Duodenal mucosa (tissue), 2 donors: ENCODE measurements around the gene DNAJC9.

Source experiments
- H3K27ac ChIP-seq: one replicate; pipeline ENCODE4 v1.7.0; 2013; ENCODE audit warnings: low read depth, low read length
- H3K27me3 ChIP-seq, 2 donors: one replicate each; pipeline ENCODE4 v1.7.0; 2013; ENCODE audit warnings: low read length in 2 of 2, control low read depth in 1 of 2; ENCODE audit not compliant: insufficient read depth in 2 of 2, control insufficient read depth in 1 of 2
- H3K36me3 ChIP-seq, 2 donors: one replicate each; pipeline ENCODE4 v1.7.0; 2013; ENCODE audit warnings: low read length in 2 of 2, control low read depth in 1 of 2; ENCODE audit not compliant: insufficient read depth in 2 of 2, control insufficient read depth in 1 of 2
- H3K4me1 ChIP-seq, 2 donors: one replicate each; pipeline ENCODE4 v1.7.0; 2013; ENCODE audit warnings: low read length in 2 of 2, control low read depth in 1 of 2; ENCODE audit not compliant: insufficient read depth in 2 of 2, control insufficient read depth in 1 of 2
- H3K4me3 ChIP-seq, 2 donors: one replicate each; pipeline ENCODE4 v1.7.0; 2013; ENCODE audit warnings: low read length in 2 of 2, low read depth in 1 of 2
- H3K9ac ChIP-seq, 2 donors: one replicate each; pipeline ENCODE4 v1.7.0; 2013; ENCODE audit warnings: low read length in 2 of 2, low read depth in 1 of 2
- H3K9me3 ChIP-seq, 2 donors: one replicate each; pipeline ENCODE4 v1.7.0; 2013; ENCODE audit warnings: low read length in 2 of 2, control low read depth in 1 of 2; ENCODE audit not compliant: control insufficient read depth in 1 of 2

DNAJC9 gene

DNA sequence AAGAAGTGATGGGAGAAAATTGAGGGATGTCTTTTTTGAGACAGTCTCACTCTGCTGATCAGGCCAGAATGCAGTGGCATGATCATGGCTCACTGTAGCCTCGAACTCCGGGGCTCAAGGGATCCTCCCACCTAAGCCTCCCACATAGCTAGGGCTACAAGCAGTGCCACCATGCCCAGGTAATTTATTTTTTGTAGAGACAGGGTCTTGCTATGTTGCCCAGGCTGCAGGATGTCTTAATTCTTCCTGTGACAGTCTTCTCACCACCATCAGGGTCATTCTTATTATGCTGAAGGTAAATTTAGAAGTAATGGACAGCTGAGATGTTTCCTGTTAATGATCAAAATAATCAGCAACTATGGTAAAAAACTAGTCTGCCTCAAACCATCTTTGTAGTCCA is 7.1 kb downstream of the DNAJC9 start:
- Histone ChIP-seq H3K9ac (no peak overlapping the region), H3K4me1 (peaks cover 3 to 5% of the 10 kb centered on the region in 2 donors), H3K27me3 (no peaks in the 10 kb centered on the region), H3K4me3 (no peak overlapping the region), H3K27ac (no peak overlapping the region), H3K36me3 (peaks cover 14 to 53% of the 10 kb centered on the region in 2 donors), H3K9me3 (no peaks in the 10 kb centered on the region)

DNA sequence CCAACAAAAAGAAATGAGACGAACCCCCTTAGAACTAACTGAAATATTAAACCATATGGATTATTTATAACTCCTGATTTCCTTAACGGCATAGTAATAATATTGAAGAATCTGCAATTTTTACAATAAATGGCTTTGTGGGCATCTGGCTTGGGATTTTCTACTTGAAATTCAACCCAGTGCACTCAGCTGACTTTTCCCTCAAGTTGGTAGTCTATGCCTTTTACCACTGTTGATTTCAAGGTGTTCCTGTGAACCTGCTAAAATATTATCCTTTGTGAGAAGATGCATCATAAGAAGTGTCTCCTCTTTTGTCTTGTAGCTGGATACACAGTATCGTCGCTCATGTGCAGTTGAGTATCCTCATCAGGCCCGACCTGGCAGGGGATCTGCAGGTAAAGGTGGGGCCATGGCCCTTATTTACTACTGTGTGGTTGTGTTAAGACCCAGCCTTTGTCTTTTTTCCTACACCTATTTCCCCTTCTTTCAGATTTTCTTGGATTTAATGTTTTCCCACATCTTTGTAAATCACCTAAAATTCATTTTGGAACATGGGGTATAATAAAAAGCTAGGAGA is 8.0 kb downstream of the DNAJC9 start:
- no peak overlapping the region for H3K4me3 ChIP-seq
- peaks cover 14 to 60% of the 10 kb centered on the region in 2 donors for H3K36me3 ChIP-seq
- no peak overlapping the region for H3K27ac ChIP-seq
- H3K4me1 ChIP-seq: no peaks in the 10 kb centered on the region
- H3K27me3 ChIP-seq: no peaks in the 10 kb centered on the region
- H3K9me3 ChIP-seq: no peaks in the 10 kb centered on the region
- H3K9ac ChIP-seq: no peak overlapping the region

DNA sequence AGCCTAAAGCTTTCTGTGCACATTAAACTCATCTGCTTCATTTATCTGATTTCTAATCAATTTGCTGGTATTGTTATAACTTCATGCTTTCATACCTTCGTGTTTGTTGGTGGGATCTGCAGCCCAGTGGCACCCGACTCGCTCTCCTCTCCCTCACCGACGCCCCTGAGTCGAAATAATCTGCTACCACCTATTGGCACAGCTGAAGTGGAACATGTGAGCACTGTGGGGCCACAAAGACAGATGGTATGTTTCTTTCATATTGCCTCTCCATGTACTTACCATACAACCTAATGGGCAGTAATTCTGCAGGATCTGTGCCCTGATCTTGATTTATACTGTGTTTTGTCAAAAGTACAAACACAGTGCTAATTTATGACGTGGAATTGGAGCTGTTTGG is 12.4 kb downstream of the DNAJC9 start:
- H3K27me3 ChIP-seq: no peaks in the 10 kb centered on the region
- H3K36me3 ChIP-seq: peaks cover 10 to 43% of the 10 kb centered on the region in 2 donors
- no peak overlapping the region for H3K9ac ChIP-seq
- no peak overlapping the region for H3K4me3 ChIP-seq
- H3K4me1 ChIP-seq: no peaks in the 10 kb centered on the region
- H3K27ac ChIP-seq: no peak overlapping the region
- H3K9me3 ChIP-seq: no peaks in the 10 kb centered on the region

DNA sequence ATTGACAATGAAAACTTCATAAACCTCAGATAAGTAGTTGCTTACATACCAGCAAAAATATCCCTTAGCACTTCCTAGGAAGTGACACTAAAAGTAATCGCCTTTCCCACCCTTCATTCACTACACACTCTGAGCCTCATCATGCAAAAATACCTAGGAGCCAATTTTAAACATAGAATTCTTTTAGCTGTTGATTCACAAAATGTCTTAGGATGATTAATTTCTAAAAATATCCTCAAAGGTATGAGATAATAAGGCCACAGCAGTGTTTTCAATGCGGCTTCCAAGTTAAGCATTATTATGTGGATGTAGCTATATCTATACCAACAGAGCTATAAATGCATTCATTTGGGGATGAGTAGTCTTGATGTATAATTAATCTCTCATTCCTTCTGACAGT is 13.2 kb downstream of the DNAJC9 start:
- H3K9me3 ChIP-seq: no peaks in the 10 kb centered on the region
- H3K4me1 ChIP-seq: no peaks in the 10 kb centered on the region
- H3K27ac ChIP-seq: no peak overlapping the region
- H3K4me3 ChIP-seq: no peak overlapping the region
- H3K27me3 ChIP-seq: no peaks in the 10 kb centered on the region
- H3K9ac ChIP-seq: no peak overlapping the region
- peaks cover 8 to 41% of the 10 kb centered on the region in 2 donors for H3K36me3 ChIP-seq

DNA sequence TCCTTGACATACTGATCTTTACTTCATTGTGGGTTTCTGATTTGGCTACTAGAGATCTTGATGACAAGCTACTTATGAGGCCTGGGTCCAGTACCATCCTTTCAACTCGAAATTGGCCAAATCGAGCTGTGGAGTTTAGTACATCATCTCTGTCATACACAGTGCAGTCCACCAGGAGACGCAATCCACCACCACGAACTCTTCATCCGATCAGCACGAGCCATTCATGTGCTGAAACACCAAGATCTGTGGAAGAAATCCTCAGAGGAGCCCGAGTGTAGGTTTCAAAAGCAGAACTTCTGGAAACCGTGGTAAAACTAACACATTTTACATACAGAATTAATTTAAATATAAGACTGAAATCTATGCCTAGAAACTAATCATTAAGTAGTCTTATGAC is 14.2 kb downstream of the DNAJC9 start:
- H3K36me3 ChIP-seq: peaks cover 6 to 44% of the 10 kb centered on the region in 2 donors
- no peak overlapping the region for H3K27ac ChIP-seq
- no peaks in the 10 kb centered on the region for H3K9me3 ChIP-seq
- H3K9ac ChIP-seq: no peak overlapping the region
- H3K4me1 ChIP-seq: no peaks in the 10 kb centered on the region
- H3K4me3 ChIP-seq: no peak overlapping the region
- H3K27me3 ChIP-seq: no peaks in the 10 kb centered on the region

DNA sequence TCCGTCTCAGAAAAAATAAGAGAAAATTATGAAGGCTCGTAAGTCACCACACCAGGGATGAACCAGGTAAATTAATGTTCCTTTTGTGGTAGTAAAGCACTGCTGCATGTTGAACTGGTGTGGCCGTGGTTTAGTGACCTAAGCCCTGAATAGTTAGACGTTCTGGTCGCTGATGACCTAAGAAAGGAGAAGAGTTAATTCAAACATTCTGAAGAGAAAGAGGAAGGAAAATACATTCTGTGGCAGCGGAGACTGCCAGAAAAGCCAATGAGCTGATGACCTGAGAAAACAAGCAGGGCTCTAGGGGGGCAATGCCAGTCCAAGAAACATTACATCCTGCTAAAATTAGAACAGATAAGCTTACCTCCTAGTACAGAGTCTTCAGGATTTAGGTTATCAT is 17.5 kb downstream of the DNAJC9 start:
- Histone ChIP-seq H3K9ac (no peak overlapping the region), H3K36me3 (peaks cover 3 to 30% of the 10 kb centered on the region in 2 donors), H3K4me3 (no peak overlapping the region), H3K4me1 (no peaks in the 10 kb centered on the region), H3K27me3 (no peaks in the 10 kb centered on the region), H3K9me3 (no peaks in the 10 kb centered on the region), H3K27ac (no peak overlapping the region)

DNA sequence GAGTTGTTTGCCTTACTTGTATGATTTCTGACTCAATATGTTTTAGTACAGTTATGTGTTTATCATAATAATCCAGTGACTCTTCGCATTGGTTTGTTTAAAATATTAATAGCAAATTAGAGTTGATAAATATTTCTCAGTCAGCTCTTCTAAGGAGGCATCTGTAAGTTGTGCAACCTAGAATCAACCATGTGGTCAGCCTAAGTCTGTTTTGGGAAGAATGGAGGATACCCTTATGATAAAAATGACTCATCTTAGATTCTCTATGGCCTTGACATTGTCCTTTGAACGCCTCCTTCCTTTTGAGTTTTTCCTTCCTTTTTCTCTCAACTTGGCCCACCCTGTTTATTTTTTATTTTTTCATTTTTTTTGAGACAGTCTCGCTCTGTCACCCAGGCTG is 18.8 kb downstream of the DNAJC9 start:
- Histone ChIP-seq H3K4me3 (no peak overlapping the region), H3K9ac (no peak overlapping the region), H3K9me3 (no peaks in the 10 kb centered on the region), H3K27ac (no peak overlapping the region), H3K4me1 (no peaks in the 10 kb centered on the region), H3K27me3 (no peaks in the 10 kb centered on the region), H3K36me3 (peaks cover 0 to 25% of the 10 kb centered on the region in 2 donors)

DNA sequence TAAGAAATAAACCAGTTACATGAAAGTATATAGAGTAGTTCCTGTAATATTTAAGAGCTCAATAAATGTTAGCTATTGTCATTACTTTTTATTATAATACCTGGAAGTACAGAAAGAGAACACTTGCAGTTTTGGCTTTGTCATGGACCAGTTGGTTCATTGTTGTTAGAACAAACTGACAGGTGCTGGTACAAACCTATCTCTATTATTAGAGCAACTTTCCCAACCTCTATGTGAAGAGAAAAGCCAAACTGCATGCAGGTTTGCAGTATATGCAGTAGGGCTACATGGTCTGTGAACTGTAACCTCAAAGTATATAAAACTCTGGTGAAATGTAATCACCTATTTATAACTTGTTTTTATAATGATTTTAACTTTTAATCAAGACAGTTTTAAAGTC is 20.4 kb downstream of the DNAJC9 start:
- H3K4me1 ChIP-seq: no peaks in the 10 kb centered on the region
- no peak overlapping the region for H3K27ac ChIP-seq
- H3K27me3 ChIP-seq: no peaks in the 10 kb centered on the region
- H3K9ac ChIP-seq: no peak overlapping the region
- H3K36me3 ChIP-seq: peaks cover 0 to 16% of the 10 kb centered on the region in 2 donors
- H3K9me3 ChIP-seq: no peaks in the 10 kb centered on the region
- no peak overlapping the region for H3K4me3 ChIP-seq

DNA sequence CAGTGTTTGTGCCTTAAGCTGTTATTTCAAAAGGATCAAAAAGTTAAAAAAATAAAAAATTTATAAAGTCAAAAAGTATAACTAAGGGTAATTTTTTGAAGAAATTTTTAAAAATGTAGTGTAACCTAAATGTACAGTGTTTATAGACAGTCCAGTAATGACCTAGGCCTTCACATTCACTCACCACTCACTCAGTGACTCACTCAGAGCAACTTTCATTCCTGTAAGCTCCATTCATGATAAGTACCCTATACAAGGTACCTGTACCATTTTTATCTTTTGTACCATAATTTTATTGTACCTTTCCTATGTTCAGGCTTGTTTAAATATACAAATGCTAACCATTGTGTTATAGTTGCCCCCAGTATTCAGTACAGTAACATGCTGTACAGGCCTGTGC is 21.5 kb downstream of the DNAJC9 start:
- Histone ChIP-seq H3K4me3 (no peak overlapping the region), H3K27me3 (no peaks in the 10 kb centered on the region), H3K27ac (no peak overlapping the region), H3K4me1 (no peaks in the 10 kb centered on the region), H3K9me3 (no peaks in the 10 kb centered on the region), H3K36me3 (peaks cover 0 to 13% of the 10 kb centered on the region in 2 donors), H3K9ac (no peak overlapping the region)

DNA sequence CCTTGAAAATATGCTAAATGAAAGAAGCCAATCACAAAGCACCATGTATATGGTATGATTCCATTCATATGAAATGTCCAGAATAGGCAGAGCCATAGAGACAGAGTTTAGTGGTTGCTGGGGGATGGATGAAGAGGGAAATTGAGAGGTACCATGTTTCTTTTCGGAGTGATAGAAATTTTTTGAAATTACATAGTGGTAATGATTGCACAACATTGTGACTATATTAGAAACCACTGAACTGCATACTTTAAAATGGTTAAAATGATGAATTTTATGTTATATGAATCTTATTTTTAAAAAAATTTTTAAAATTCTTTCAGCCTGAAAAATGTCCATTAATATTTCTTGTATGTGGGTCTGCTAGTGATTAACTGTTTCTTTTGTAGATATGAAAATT is 26.1 kb downstream of the DNAJC9 start:
- no peak overlapping the region for H3K4me3 ChIP-seq
- no peak overlapping the region for H3K9ac ChIP-seq
- no peaks in the 10 kb centered on the region for H3K27me3 ChIP-seq
- H3K27ac ChIP-seq: no peak overlapping the region
- peaks cover 18 to 22% of the 10 kb centered on the region in 2 donors for H3K36me3 ChIP-seq
- H3K4me1 ChIP-seq: no peaks in the 10 kb centered on the region
- no peaks in the 10 kb centered on the region for H3K9me3 ChIP-seq

DNA sequence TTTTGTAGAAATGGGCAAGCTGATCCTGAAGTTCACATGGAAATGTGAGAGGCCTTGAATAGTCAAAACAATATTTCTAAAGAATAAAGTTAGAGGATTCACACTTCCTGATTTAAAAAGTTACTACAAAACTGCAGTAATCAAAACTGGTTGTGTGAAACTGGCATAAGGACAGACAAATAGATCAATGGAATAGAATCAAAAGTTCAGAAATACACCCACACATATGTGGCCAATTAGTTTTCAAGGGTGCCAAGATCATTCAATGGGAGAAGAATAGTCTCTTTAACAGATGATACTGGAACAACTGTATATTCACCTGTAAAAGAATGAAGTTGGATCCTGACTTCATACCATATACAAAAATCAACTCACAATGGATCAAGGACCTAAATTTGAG is 27.7 kb downstream of the DNAJC9 start:
- H3K4me1 ChIP-seq: no peaks in the 10 kb centered on the region
- no peak overlapping the region for H3K9ac ChIP-seq
- H3K36me3 ChIP-seq: peaks cover 18 to 22% of the 10 kb centered on the region in 2 donors
- no peak overlapping the region for H3K27ac ChIP-seq
- H3K4me3 ChIP-seq: no peak overlapping the region
- H3K9me3 ChIP-seq: no peaks in the 10 kb centered on the region
- H3K27me3 ChIP-seq: no peaks in the 10 kb centered on the region
